Astrocyte of the cerebellum (primary cell): ENCODE results near the gene IL15.

Experiments used
- DNase-seq: peaks from one replicate; pipeline ENCODE4 v3.0.0-alpha.2; 2011; ENCODE audit warnings: low read depth
- H3K4me3 ChIP-seq: 2 replicates; pipeline ENCODE4 v1.5.1; 2011; ENCODE audit warnings: mild to moderate bottlenecking, low read depth, low read length, moderate library complexity
- in situ Hi-C: cut with HindIII; loops from 2 replicates; pipeline ENCODE4 v1.10.0; 2017; ENCODE audit warnings: low sequenced_read_pairs
- TF ChIP-seq, protein P1 (sequence below): IDR thresholded peaks from 2 replicates; pipeline ENCODE4 v1.5.1; 2012; ENCODE audit warnings: low read length, low read depth, moderate library complexity, mild to moderate bottlenecking; ENCODE audit errors: missing control alignments

The IL15 gene

DNA sequence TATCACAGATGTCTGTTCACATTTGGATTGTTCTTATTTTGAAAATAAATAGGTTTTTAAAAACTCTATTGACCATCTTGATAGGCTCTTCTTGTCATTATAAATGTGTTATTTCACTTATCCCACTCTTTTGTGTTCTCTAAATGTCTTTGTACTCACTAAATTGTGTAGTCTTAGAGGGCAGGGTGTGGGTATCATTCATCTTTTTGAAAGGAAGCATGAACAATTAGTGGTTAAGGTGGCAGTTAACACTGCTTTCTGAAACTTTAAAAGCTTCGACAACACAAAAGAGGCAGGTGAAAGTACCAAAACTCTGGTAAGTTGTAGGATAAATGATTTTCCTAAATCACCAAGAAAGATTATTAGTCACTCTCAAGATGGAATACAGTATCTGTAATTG is 83.2 kb downstream of the IL15 start:
- in situ Hi-C loops = no loop called here
- TF ChIP-seq, protein P1, sequence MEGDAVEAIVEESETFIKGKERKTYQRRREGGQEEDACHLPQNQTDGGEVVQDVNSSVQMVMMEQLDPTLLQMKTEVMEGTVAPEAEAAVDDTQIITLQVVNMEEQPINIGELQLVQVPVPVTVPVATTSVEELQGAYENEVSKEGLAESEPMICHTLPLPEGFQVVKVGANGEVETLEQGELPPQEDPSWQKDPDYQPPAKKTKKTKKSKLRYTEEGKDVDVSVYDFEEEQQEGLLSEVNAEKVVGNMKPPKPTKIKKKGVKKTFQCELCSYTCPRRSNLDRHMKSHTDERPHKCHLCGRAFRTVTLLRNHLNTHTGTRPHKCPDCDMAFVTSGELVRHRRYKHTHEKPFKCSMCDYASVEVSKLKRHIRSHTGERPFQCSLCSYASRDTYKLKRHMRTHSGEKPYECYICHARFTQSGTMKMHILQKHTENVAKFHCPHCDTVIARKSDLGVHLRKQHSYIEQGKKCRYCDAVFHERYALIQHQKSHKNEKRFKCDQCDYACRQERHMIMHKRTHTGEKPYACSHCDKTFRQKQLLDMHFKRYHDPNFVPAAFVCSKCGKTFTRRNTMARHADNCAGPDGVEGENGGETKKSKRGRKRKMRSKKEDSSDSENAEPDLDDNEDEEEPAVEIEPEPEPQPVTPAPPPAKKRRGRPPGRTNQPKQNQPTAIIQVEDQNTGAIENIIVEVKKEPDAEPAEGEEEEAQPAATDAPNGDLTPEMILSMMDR = no peak
- no peak for DNase-seq

DNA sequence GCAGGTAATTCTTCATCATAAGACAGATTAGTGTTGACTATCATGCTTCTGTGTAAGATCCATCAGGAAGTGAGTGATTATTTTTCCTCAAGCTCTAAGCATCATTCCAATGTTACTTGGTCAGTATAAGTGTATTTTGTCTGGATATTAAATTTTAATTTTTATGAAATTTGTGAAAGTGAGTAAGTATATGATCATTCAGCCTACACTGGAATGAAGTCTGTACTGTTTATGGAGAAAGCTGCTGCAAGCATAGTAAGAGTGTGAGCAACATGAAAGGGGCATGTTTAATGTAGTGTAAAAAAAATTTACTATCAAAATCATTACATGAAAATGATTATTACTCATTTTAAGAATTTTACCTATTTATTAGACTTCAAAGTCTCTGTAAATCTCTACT is 84.8 kb downstream of the IL15 start:
- DNase-seq = no peak
- H3K4me3 ChIP-seq = no peak overlapping the region
- in situ Hi-C loops = no loop called here
- TF ChIP-seq, protein P1 = no peak

More for the DNA sequence above, 83.2 kb downstream of the IL15 start:
- H3K4me3 ChIP-seq = no peak overlapping the region

DNA sequence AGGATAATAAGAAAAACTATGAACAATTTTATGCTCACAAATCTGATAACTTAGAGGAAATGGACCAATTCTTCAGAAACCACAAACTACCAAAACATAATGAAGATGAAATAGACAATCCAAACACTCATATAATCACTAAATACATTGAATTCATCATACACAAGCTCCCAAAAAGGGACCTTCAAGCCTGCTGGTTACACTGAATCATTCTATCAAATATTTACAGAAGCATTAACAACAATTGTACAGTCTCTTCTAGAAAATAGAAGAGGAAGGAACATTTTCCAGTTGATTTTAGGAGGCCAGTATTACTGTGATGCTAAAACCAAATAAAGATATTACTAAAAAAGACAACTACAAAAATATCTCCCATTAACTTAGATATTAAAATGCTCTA is 88.3 kb downstream of the IL15 start:
- TF ChIP-seq, protein P1 = no peak
- no peak overlapping the region for H3K4me3 ChIP-seq
- in situ Hi-C loops = no loop called here
- no peak for DNase-seq

DNA sequence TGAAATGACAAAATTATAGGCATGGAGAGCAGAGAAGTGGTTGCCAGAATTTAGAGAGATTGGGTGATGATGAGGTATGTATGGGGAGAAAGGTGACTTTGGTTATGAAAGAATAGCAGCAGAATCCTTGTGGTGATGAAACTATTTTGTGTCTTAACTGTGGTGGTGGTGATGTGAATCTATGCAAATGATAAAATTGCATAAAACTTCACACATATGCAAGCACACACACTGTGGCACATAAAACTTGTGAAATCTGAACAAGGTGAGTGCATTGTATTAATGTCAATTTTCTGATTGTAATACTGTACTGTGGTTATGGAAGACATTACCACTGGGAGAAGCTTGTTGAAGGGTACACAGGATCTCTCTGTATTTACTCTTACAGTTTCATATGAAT is 91.0 kb downstream of the IL15 start:
- in situ Hi-C loops = no loop called here
- DNase-seq = no peak
- TF ChIP-seq, protein P1 = no peak
- H3K4me3 ChIP-seq = no peak overlapping the region

DNA sequence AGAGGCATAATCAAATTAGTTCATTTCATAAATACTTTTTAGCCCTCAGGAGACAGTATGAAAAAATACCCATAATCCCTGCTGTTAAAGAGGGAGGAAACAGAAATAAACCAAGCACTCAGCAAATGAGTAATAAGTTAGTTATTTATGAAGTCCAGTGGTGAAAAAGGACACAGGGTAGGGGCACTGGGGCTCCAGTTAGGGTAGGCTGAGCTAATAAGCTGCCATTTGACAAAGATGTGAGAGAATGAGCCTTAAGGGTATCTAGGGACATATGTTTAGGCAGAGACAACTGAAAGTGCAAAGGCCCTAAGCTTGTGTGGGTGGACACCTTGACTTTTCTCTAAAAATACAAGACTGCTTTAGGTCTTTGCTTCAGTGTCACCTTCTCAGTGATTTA is 94.4 kb downstream of the IL15 start:
- H3K4me3 ChIP-seq = no peak overlapping the region
- in situ Hi-C loops = no loop called here
- no peak for DNase-seq
- TF ChIP-seq, protein P1 = no peak

DNA sequence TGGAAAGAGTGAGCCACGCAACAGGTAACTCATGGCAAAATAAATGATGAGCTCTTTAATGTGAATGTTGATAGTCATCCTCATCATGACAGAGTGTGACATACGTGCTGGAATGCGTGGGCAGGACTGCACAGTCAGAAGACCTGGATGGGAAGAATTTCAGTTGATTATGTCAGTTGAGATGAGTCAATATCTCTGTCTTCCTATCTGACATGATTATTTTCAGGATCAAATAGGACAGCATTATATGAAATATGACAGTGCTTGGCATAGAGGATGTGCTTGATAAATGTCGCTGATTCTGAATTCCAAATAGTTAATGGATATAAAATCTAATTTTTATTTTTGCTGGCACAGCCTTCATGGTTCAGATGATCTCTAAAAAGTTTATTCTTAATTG is 95.1 kb downstream of the IL15 start:
- TF ChIP-seq, protein P1 = no peak
- DNase-seq = no peak
- H3K4me3 ChIP-seq = no peak overlapping the region
- in situ Hi-C loops = no loop called here

DNA sequence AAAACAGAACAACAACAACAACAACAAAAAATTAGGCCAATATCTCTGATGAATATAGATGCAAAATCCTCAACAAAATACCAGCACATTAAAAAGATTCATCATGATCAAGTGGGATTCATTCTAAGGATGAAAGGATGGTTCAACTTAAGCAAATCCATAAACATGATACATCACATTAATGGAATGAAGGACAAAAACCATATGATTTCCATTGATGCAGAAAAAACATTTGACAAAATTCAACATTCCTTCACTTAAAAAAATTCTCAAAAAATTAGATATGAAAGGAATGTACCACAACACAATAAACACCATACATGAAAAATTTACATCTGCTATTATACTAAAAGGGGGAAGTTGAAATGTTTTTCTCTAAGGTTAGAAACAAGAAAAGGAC is 103.3 kb downstream of the IL15 start:
- H3K4me3 ChIP-seq = no peak overlapping the region
- no peak for DNase-seq
- in situ Hi-C loops = no loop called here
- TF ChIP-seq, protein P1 = no peak
